Right forelimb (tissue), 1 donor: ENCODE measurements around the gene DNM3.

ENCODE experiments used
- DNase-seq: peaks from one replicate; pipeline ENCODE4 v3.0.0-alpha.2; 2018

The DNM3 gene

DNA sequence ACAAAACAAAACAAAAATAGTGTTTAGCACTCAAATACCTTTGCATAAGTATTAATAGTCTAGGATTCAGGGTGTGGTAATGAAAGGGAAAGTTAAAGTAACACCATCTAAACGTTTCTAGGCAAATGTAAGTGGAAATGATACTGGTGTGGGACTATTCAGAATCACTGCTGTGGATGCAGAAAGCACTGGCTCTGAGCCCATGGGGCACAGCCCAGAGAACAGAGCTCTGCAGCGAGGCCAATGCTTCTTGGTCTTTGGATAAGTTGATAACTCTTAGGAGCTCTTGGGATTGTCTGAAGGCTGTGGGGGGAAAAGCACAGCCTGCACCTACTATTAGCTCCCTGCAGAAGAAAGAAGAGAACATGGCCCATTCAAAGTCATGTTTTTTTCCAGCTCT lies 21.4 kb upstream of the DNM3 start:
- no peak for DNase-seq

- DNase-seq, result no peak
Observed at GRCh38 chr1:171826973-171827372, 14.3 kb upstream of the DNM3 start.

GRCh38 chr1:171828794-171829193 lies 12.5 kb upstream of the DNM3 start:
- no peak for DNase-seq

- DNase-seq, result no peak
Observed at GRCh38 chr1:171833091-171833825, 8.0 kb upstream of the DNM3 start.

DNA sequence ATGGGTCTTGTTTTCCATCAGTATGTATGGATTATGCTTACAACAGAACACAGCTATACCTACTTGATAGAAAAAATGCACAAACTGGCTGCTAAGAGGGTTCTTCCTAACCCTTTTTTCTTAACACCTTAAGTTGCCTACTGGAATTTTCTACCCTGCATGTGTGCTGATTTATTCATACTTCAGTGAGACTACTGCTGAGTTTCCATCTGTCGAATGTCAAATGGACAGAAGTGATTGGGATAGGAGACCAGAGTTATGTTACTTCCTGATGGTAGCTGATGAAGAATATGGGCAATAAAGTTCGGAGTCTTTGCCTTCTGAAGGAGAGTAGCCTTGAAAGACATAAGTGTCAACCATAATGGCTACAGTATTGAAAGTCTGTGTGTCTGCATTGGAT lies 6.5 kb upstream of the DNM3 start:
- no peak for DNase-seq

GRCh38 chr1:171835891-171836290 lies 5.4 kb upstream of the DNM3 start:
- DNase-seq, result no peak

DNA sequence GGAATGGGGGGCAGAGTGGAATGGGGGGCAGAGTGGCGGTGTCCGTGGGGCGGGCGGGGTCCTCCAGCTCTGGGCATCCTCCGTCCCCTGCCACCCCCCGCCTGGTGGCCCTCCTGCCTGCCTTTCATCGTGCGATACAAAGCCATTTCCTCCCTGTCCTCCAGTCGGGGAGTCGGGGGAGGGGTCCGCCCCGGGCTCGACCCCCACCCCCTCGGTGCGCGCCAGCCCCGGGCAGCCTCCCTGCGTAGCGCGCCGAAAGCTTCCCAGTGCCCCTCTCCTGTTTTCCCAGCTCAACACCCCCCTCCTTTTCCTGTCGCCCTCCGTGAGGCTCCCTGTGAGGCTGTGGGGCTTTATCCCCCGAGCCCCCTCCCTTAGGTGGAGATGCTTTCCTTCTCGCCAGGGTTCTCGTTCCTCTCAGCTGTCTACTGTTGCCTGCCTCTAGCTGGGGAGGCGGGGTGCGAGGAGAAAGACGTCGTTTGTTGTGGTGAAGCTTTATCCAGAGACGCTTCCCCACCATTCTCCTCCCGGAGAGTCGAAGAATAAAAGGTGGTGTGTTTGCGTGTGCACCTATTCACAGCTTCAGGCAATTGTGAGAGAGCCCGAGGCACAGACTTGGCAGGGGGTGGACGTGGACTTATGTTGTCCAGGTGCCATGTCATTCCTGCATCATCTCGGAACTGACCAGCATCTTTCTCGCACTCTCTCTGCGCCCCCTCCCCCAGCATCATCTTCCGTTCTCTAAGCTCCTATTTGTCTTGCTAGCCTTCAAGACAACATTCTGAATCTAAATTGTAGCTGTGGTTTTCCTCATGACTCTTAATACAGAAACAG lies 848 bp downstream of the DNM3 start:
- DNase-seq, result peak; percentile 48

DNA sequence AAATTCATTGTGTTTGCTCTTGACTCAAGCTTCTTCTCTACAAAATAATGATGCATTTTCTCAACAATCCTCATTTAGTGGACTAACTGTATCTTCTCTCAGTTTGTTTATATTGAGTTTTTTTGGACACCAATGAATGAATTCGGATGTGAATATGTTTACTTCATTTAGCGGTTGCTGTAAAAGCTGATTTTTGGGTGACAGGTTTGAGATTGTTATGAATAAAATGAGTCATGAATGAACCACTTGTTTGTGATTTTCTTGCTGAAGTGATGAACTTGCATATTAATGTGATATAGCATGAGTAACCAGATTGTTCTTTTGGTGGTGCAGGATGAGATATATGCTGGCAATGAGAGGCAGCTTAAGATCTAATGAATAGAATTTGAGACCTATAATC lies 3.1 kb downstream of the DNM3 start:
- DNase-seq, result no peak

GRCh38 chr1:171845998-171846397 lies 4.7 kb downstream of the DNM3 start:
- no peak for DNase-seq

GRCh38 chr1:171849245-171849898 lies 8.1 kb downstream of the DNM3 start:
- no peak for DNase-seq

GRCh38 chr1:171850651-171851350 lies 9.5 kb downstream of the DNM3 start:
- DNase-seq, result no peak

GRCh38 chr1:171852272-171852671 lies 11.0 kb downstream of the DNM3 start:
- DNase-seq, result no peak

GRCh38 chr1:171855381-171855780 lies 14.1 kb downstream of the DNM3 start:
- no peak for DNase-seq

DNA sequence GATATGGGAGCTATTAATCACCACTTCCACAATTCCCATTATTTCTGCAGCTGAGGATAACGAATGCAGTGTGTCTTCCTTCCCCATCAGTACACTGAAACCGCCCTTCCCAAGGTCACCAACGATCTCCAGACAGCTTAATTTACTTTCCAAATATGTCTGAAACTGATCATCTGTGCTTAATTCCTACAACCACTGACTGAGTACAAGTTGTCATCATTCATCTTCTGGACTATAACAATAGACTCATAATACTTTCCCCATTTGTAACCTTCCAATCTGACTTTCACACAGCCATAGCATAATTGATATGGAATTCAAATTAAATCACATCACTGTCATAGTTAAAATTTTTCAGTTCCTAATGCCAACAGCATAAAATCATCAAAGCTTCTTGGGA lies 17.4 kb downstream of the DNM3 start:
- DNase-seq, result no peak

DNA sequence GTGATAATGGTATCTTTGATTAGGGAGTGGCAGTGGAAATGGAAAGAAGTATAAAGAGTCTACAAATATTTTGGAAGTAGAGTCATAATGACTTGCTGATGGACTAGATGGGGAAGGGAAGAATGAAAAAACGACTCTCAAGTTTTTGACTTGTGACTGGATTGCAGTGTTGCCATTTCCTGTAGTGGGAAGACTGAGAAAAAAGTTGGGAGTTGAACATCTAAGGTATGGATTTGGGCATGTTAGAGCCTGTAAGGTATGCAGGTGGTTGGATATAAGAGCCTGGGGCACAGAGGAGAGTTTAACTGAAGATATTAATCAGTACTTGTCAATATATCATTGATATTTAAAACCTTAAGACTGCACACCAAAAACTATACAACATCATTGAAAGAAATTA lies 19.4 kb downstream of the DNM3 start:
- no peak for DNase-seq

DNA sequence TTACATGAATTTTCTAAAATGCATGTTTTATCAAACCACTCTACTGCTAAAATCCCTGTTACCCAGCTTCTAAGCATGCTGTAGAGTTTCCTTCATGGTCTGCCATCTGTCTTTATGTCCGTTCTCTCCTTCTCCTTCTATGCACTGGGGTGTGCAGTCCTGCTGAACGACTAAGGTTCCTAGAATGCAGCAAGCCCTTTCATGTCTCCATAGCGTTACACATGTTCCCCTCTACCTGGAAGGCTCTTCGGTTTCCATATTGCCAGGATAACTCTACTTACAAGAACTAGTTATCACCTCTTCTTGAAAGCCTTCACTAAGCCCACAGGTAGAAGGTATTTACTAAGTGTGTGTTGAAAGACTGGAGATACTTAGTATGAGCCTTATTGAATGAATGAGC lies 22.2 kb downstream of the DNM3 start:
- no peak for DNase-seq

DNA sequence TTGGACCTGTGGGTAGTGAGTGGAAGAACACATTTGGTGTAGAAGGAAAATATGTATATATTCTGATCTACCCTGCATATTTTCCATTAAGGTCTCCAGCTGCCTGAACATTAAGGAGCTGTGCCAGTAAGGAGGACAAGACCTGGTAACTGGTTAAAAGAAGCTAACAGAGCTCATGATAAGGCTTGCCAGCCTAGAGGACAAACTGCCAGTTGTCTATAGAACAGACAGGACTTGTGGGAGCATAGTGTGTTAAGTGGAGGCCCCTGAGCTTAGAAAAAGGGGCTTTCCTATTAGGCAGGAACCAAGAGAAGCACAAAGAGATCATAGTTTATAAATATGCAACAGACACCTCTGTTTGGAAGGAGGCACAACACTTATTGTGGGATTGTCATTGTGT lies 23.0 kb downstream of the DNM3 start:
- no peak for DNase-seq

- no peak for DNase-seq
Observed at GRCh38 chr1:171865106-171865505, 23.8 kb downstream of the DNM3 start.

DNA sequence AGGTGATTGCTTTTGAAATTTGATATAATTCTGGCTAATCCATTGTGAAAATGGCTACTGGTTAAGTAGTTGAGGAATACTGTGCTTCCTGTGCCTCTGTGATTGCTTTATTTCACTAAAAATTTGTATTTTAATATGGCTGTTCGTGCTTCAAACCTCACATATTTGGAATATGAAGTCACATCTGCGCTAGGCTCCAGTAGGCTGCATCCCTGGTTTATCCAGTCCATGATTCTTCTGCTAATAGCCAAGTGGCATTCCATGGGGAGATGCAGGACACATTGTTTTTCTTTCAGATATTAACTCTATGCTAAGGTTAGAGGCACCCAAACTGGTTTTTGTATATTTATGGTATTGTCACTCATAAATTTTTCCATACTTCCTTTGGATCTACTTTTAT lies 25.9 kb downstream of the DNM3 start:
- DNase-seq, result no peak

GRCh38 chr1:171868217-171868803 lies 27.0 kb downstream of the DNM3 start:
- no peak for DNase-seq

DNA sequence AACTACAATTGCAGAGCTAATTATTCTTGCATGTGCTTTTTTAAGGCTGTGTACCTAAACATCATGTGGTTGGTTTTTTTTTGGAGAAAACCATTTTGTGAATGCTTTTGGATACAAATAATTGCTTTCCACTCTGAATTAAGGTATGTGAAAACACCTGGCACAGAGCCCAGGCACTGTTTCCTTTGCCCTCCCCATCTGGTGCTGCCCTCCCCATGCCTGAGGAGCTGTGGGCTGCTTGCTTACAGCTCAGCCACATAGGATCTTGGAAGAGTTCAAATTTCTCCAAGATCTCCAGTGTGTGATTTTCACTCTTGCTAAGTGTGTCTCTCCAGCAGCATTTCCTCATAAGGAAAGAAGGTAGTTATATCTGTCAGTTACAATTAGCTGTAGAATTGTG lies 27.8 kb downstream of the DNM3 start:
- DNase-seq, result no peak

GRCh38 chr1:171871848-171872247 lies 30.6 kb downstream of the DNM3 start:
- no peak for DNase-seq

DNA sequence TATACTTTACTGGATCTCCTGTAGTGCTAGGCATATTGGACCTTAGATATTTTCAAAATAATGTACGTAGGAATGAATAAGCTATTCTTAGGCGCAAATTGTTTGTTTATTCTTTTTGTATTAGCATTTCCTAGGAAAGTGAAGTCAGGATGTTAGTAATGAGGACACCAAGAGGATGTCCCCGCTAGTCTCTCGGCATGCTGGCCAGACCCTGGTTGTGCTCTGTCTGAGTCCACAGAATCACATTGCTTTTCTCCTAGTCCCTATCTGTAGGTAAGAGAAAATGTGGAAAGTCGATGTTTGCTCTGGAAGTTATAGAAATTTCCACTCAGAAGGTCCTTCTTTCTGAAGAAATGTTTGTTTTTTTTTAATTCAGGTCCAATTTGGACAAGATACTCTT lies 31.1 kb downstream of the DNM3 start:
- DNase-seq, result no peak
